Ishikawa (cell line): ENCODE results near the gene ARHGEF4.

Experiments
- CREB1 ChIP-seq: IDR thresholded peaks from 2 replicates; pipeline ENCODE4 v1.6.1; 2012; ENCODE audit warnings: low read depth
- EGR1 ChIP-seq: IDR thresholded peaks from 2 replicates; pipeline ENCODE4 v1.6.1; 2012
- MAX ChIP-seq: IDR thresholded peaks from 2 replicates; pipeline ENCODE4 v1.6.1; 2012
- NFIC ChIP-seq: IDR thresholded peaks from 2 replicates; pipeline ENCODE4 v1.6.1; 2012
- RAD21 ChIP-seq: IDR thresholded peaks from 2 replicates; pipeline ENCODE4 v1.6.1; 2012; ENCODE audit warnings: low read depth
- TAF1 ChIP-seq: IDR thresholded peaks from 2 replicates; pipeline ENCODE4 v1.6.1; 2012; ENCODE audit warnings: low read depth, mild to moderate bottlenecking
- YY1 ChIP-seq: IDR thresholded peaks from 2 replicates; pipeline ENCODE4 v1.6.1; 2012; ENCODE audit warnings: low read depth
- TF ChIP-seq, protein P1 (sequence below): IDR thresholded peaks from 2 replicates; pipeline ENCODE4 v1.6.1; 2012; ENCODE audit warnings: low read depth, mild to moderate bottlenecking

DNA sequence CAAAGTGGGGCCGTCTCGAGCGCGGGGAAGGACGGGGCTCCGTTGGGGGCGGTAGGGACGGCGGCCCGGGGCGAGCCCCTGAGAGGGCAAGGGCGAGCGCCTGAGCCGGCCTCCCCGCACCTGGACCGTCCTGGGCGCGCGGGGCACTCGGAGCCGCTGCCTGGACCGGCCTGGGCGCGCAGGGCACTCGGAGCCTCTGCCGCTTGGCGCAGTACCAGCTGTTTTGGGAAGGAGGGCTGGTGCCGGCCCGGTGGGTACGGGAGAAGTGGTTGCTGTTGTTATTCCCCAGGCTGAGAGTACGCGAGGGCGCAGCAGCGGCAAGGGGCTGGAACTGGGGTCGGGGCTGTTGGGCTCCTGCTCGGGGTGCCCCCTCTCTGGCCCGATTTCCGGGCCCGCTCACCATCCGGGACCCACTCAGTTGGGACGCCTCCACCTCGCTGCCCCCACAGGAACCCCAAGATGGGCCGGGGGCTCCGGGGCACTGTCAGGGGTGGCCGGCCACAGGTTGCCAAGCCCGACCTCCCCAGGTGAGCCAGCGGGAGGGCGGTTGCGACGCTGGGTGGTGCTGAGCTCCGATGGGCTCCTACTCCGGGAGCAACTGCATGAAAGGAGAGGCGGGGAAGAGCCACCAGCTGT lies 579 bp downstream of the ARHGEF4 start:
- no peak for TF ChIP-seq NFIC
- no peak for TF ChIP-seq MAX
- TF ChIP-seq RAD21: no peak
- TF ChIP-seq, protein P1, sequence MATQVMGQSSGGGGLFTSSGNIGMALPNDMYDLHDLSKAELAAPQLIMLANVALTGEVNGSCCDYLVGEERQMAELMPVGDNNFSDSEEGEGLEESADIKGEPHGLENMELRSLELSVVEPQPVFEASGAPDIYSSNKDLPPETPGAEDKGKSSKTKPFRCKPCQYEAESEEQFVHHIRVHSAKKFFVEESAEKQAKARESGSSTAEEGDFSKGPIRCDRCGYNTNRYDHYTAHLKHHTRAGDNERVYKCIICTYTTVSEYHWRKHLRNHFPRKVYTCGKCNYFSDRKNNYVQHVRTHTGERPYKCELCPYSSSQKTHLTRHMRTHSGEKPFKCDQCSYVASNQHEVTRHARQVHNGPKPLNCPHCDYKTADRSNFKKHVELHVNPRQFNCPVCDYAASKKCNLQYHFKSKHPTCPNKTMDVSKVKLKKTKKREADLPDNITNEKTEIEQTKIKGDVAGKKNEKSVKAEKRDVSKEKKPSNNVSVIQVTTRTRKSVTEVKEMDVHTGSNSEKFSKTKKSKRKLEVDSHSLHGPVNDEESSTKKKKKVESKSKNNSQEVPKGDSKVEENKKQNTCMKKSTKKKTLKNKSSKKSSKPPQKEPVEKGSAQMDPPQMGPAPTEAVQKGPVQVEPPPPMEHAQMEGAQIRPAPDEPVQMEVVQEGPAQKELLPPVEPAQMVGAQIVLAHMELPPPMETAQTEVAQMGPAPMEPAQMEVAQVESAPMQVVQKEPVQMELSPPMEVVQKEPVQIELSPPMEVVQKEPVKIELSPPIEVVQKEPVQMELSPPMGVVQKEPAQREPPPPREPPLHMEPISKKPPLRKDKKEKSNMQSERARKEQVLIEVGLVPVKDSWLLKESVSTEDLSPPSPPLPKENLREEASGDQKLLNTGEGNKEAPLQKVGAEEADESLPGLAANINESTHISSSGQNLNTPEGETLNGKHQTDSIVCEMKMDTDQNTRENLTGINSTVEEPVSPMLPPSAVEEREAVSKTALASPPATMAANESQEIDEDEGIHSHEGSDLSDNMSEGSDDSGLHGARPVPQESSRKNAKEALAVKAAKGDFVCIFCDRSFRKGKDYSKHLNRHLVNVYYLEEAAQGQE: no peak
- TF ChIP-seq TAF1: no peak
- TF ChIP-seq YY1: no peak
- TF ChIP-seq EGR1: no peak
- TF ChIP-seq CREB1: no peak
